ENCODE results near the gene MCCC1. TPM values are rescaled to one million over a fixed set of nuclear protein-coding genes. Genes with fewer than 3 reads are reported as not detected.

Gene MCCC1
- total and polyA plus RNA-seq, 7 donors: 8.2 to 24.4 (median 15.6) TPM

GRCh38 chr3:183128709-183129108, 29.4 kb upstream of the MCCC1 start:
- ATAC-seq: no peak
- Histone ChIP-seq H3K27me3 (ENCODE audit: insufficient read depth in 3 of 3, low read length in 2 of 3) (no peaks in the 10 kb centered on the region), H3K9me3 (peaks cover 14% of the 10 kb centered on the region), H3K4me3 (no peak overlapping the region), H3K27ac (no peak overlapping the region), H3K36me3 (ENCODE audit: insufficient read depth in 1 of 2, low read depth in 1 of 2) (no peaks in the 10 kb centered on the region), H3K4me1 (no peaks in the 10 kb centered on the region)
- WGBS, 3 donors: 89 to 93% (median 91%) methylated on average over 3 of the region's 3 CpGs
- intact Hi-C loops (cut with DNase I): no loop called here
- no peak for DNase-seq
- TF ChIP-seq CTCF (IDR thresholded peaks at IDR 0.05): no peak

GRCh38 chr3:183123891-183124290, 24.6 kb upstream of the MCCC1 start:
- Histone ChIP-seq H3K4me1 (no peaks in the 10 kb centered on the region), H3K36me3 (ENCODE audit: insufficient read depth in 1 of 2, low read depth in 1 of 2) (no peaks in the 10 kb centered on the region), H3K4me3 (no peak overlapping the region), H3K9me3 (peaks cover 7% of the 10 kb centered on the region), H3K27ac (no peak overlapping the region), H3K27me3 (ENCODE audit: insufficient read depth in 3 of 3, low read length in 2 of 3) (no peaks in the 10 kb centered on the region)
- DNase-seq (no peak), ATAC-seq (no peak)
- intact Hi-C loops (cut with DNase I): loop anchor here (2.0 to 5.0 kb wide), 4 partner anchors 53 to 643 kb away; no protein-coding TSS in a partner anchor
- TF ChIP-seq CTCF (IDR thresholded peaks at IDR 0.05): no peak
- 70 to 74% (median 74%) methylated on average over 4 of the region's 4 CpGs for WGBS, 3 donors

DNA sequence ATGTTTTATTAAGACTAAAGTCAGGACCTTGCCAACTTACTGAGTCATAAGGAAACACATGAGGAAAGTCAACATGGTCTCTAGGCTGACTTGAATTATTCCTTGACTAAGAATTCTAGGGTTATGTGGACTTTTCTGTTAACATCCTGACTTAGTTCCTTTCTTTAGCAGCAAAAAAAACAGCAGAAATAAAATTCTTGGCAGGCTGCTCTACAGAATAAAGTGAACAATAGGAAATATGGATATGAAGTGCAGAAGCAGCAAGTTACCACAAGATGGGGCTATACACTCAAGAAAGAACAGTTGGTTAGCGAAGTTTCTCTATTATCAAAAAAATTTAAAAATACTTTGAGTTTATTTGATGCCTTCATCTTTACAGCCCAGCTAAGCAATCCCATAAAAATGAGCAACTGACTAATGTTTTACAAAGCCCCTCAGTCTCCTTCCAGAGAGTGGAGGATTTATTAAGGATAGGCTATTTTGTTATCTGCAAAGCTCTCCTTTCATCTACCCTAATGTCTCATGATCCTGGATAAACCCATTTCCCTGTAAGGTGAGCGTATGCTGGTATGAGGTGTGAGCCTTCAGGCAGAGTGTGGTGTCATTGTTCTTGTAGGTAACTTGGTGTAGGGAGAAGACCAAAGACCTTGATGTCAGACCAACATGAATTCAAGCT, 23.1 kb upstream of the MCCC1 start:
- H3K27me3 ChIP-seq (ENCODE audit: insufficient read depth in 3 of 3, low read length in 2 of 3): peaks cover 0 to 11% (median under 1%) of the 10 kb centered on the region in 3 donors
- no peak overlapping the region for H3K27ac ChIP-seq
- no peak for DNase-seq
- ATAC-seq: peak in 3 of 4 donors; percentile 52 to 78 (median 63)
- intact Hi-C loops (cut with DNase I): loop anchor here (1.0 to 5.0 kb wide), 5 partner anchors 55 to 645 kb away; no protein-coding TSS in a partner anchor
- TF ChIP-seq CTCF (IDR thresholded peaks at IDR 0.05): peak; percentile 84
- 20 to 29% (median 24%) methylated on average over 2 of the region's 2 CpGs for WGBS, 3 donors
- H3K9me3 ChIP-seq: no peaks in the 10 kb centered on the region
- H3K36me3 ChIP-seq (ENCODE audit: insufficient read depth in 1 of 2, low read depth in 1 of 2): no peaks in the 10 kb centered on the region
- no peaks in the 10 kb centered on the region for H3K4me1 ChIP-seq
- no peak overlapping the region for H3K4me3 ChIP-seq

DNA sequence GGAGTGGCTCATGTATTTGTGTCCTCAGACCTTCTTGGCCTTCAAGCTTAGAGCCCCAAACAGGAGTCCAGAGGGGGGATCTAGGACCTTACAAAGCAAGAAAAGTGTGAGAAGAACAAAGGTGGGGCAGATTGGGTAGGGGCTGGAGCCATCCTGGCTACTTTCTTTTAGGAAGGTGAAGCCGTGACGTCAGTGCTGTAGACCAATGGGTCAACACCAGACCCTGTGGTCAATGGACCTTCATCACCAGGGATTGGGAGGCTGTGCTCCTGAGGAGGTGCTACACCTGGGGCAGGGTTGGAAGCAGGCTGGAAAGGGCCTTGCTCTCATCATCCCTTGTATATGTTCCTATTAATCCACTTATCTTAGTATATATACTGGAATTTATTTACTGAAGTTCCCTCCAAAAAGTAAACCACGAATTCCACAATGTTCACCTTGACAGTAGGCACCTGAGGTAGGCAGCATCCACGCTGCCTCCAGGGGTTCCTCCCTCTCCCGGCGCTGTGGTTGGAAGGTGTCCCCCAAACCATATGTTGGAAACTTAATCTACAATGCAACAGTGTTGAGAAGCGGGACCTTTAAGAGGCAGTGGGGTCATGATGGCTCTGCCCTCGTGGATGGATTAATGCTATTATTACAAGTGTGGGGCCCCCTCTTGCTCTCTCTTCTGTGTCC, 21.4 kb upstream of the MCCC1 start:
- no peak for TF ChIP-seq CTCF (IDR thresholded peaks at IDR 0.05)
- no peak overlapping the region for H3K27ac ChIP-seq
- intact Hi-C loops (cut with DNase I): loop anchor here (5.0 kb wide), 3 partner anchors 57 to 647 kb away; no protein-coding TSS in a partner anchor
- ATAC-seq: no peak
- DNase-seq: no peak
- H3K27me3 ChIP-seq (ENCODE audit: insufficient read depth in 3 of 3, low read length in 2 of 3): peaks cover 0 to 14% (median 2%) of the 10 kb centered on the region in 3 donors
- no peak overlapping the region for H3K4me3 ChIP-seq
- peaks cover 4% of the 10 kb centered on the region for H3K4me1 ChIP-seq
- H3K36me3 ChIP-seq (ENCODE audit: insufficient read depth in 1 of 2, low read depth in 1 of 2): no peaks in the 10 kb centered on the region
- WGBS, 3 donors: 59 to 66% (median 64%) methylated on average over 8 of the region's 8 CpGs
- no peaks in the 10 kb centered on the region for H3K9me3 ChIP-seq
